Esophagus squamous epithelium (tissue), 4 donors: ENCODE data around the gene WNT9A.

ENCODE experiments used
- CTCF ChIP-seq, 6 experiments: fragments of 450-650 bp in 4 of 6; fragments of 200-600 bp in 2 of 6; sonication (generic) in 2 of 6; IDR thresholded peaks; one replicate each; pipeline ENCODE4 v1.5.1; 2016 to 2019; ENCODE audit warnings: antibody characterized with exemption in 6 of 6, mild to moderate bottlenecking in 4 of 6, moderate library complexity in 4 of 6
- POLR2A ChIP-seq, 4 donors: fragments of 450-650 bp; IDR thresholded peaks; one replicate each; pipeline ENCODE4 v1.6.1; 2017; ENCODE audit warnings: antibody characterized with exemption in 4 of 4, mild to moderate bottlenecking in 4 of 4, moderate library complexity in 3 of 4

- no peak for TF ChIP-seq CTCF (IDR thresholded peaks at IDR 0.05)
- TF ChIP-seq POLR2A (IDR thresholded peaks at IDR 0.05): no peak
Observed at GRCh38 chr1:227869851-227870305, 77.9 kb downstream of the WNT9A start.
